Effector memory CD8-positive, alpha-beta T cell (primary cell): ENCODE results near the gene AUTS2.
A peak's percentile ranks its signal among the peaks of the same experiment; 100 is the strongest.

Experiments used
- ATAC-seq: fragments of 150-1000 bp; cut with Tn5 transposase; replicated peaks from 2 replicates; pipeline ENCODE4 v1.10.0; 2021; ENCODE audit warnings: mild to moderate bottlenecking, moderate library complexity
- DNase-seq, 3 experiments: peaks; one replicate each; pipeline ENCODE4 v3.0.0; 2021
- H3K27ac Mint-ChIP-seq, 2 donors: one replicate each; pipeline ENCODE4 v1.8.0; 2022; ENCODE audit warnings: mild to moderate bottlenecking in 2 of 2, mixed read lengths in 2 of 2, moderate library complexity in 2 of 2
- H3K27me3 Mint-ChIP-seq, 2 donors: one replicate each; pipeline ENCODE4 v1.8.0; 2022; ENCODE audit warnings: mixed read lengths in 2 of 2
- H3K36me3 Mint-ChIP-seq: one replicate; pipeline ENCODE4 v1.8.0; 2022; ENCODE audit warnings: mild to moderate bottlenecking, moderate library complexity, mixed read lengths; ENCODE audit not compliant: insufficient read depth
- H3K4me1 Mint-ChIP-seq, 2 donors: one replicate each; pipeline ENCODE4 v1.8.0; 2022; ENCODE audit warnings: low read depth in 2 of 2, mixed read lengths in 2 of 2
- H3K4me3 Mint-ChIP-seq, 2 donors: one replicate each; pipeline ENCODE4 v1.8.0; 2022; ENCODE audit warnings: mild to moderate bottlenecking in 2 of 2, mixed read lengths in 2 of 2, moderate library complexity in 2 of 2
- H3K9me3 Mint-ChIP-seq, 2 donors: one replicate each; pipeline ENCODE4 v1.8.0; 2022; ENCODE audit warnings: mixed read lengths in 2 of 2

The AUTS2 gene

GRCh38 chr7:69803699-69804516 is 205.6 kb downstream of the AUTS2 start:
- Mint-ChIP-seq H3K27me3 (no peaks in the 10 kb centered on the region), H3K36me3 (no peaks in the 10 kb centered on the region), H3K27ac (peak overlapping the region; percentile 41 to 62), H3K9me3 (no peaks in the 10 kb centered on the region), H3K4me1 (peaks cover 3 to 15% of the 10 kb centered on the region in 2 donors), H3K4me3 (peak overlapping the region in 1 of 2 donors; percentile 30)
- DNase-seq (peak in 1 of 3 experiments; percentile 3), ATAC-seq (peak; percentile 71)

GRCh38 chr7:69804962-69805361 is 206.7 kb downstream of the AUTS2 start:
- H3K4me1 Mint-ChIP-seq: peaks cover 3 to 15% of the 10 kb centered on the region in 2 donors
- ATAC-seq (no peak), DNase-seq (no peak)
- H3K9me3 Mint-ChIP-seq: no peaks in the 10 kb centered on the region
- peak overlapping the region in 1 of 2 donors; percentile 30 for H3K4me3 Mint-ChIP-seq
- peak overlapping the region in 1 of 2 donors; percentile 62 for H3K27ac Mint-ChIP-seq
- peaks cover 0 to 6% of the 10 kb centered on the region in 2 donors for H3K27me3 Mint-ChIP-seq
- no peaks in the 10 kb centered on the region for H3K36me3 Mint-ChIP-seq

- no peak overlapping the region for H3K4me3 Mint-ChIP-seq
- no peaks in the 10 kb centered on the region for H3K36me3 Mint-ChIP-seq
- DNase-seq (no peak), ATAC-seq (no peak)
- peaks cover 3 to 15% of the 10 kb centered on the region in 2 donors for H3K4me1 Mint-ChIP-seq
- no peaks in the 10 kb centered on the region for H3K9me3 Mint-ChIP-seq
- H3K27me3 Mint-ChIP-seq: peaks cover 0 to 17% of the 10 kb centered on the region in 2 donors
- H3K27ac Mint-ChIP-seq: peak overlapping the region in 1 of 2 donors; percentile 35
Observed at GRCh38 chr7:69808391-69808790, 210.1 kb downstream of the AUTS2 start.

GRCh38 chr7:69811476-69812308 is 213.4 kb downstream of the AUTS2 start:
- Mint-ChIP-seq H3K4me3 (no peak overlapping the region), H3K9me3 (no peaks in the 10 kb centered on the region), H3K36me3 (no peaks in the 10 kb centered on the region), H3K27me3 (peaks cover 0 to 17% of the 10 kb centered on the region in 2 donors), H3K4me1 (no peaks in the 10 kb centered on the region), H3K27ac (no peak overlapping the region)
- DNase-seq: no peak
- ATAC-seq: no peak

- DNase-seq: no peak
- no peak for ATAC-seq
- H3K9me3 Mint-ChIP-seq: no peaks in the 10 kb centered on the region
- no peak overlapping the region for H3K27ac Mint-ChIP-seq
- peaks cover 0 to 17% of the 10 kb centered on the region in 2 donors for H3K27me3 Mint-ChIP-seq
- H3K36me3 Mint-ChIP-seq: no peaks in the 10 kb centered on the region
- no peak overlapping the region for H3K4me3 Mint-ChIP-seq
- peaks cover 0 to 2% of the 10 kb centered on the region in 2 donors for H3K4me1 Mint-ChIP-seq
Observed at GRCh38 chr7:69812756-69813155, 214.5 kb downstream of the AUTS2 start.

- no peak overlapping the region for H3K27ac Mint-ChIP-seq
- no peak for ATAC-seq
- no peak for DNase-seq
- no peaks in the 10 kb centered on the region for H3K9me3 Mint-ChIP-seq
- peaks cover 0 to 2% of the 10 kb centered on the region in 2 donors for H3K4me1 Mint-ChIP-seq
- H3K36me3 Mint-ChIP-seq: no peaks in the 10 kb centered on the region
- H3K27me3 Mint-ChIP-seq: peaks cover 0 to 17% of the 10 kb centered on the region in 2 donors
- H3K4me3 Mint-ChIP-seq: no peak overlapping the region
Observed at GRCh38 chr7:69813637-69814240, 215.5 kb downstream of the AUTS2 start.

- H3K9me3 Mint-ChIP-seq: no peaks in the 10 kb centered on the region
- peaks cover 0 to 2% of the 10 kb centered on the region in 2 donors for H3K4me1 Mint-ChIP-seq
- peaks cover 0 to 16% of the 10 kb centered on the region in 2 donors for H3K27me3 Mint-ChIP-seq
- no peak overlapping the region for H3K4me3 Mint-ChIP-seq
- DNase-seq (no peak), ATAC-seq (no peak)
- H3K36me3 Mint-ChIP-seq: no peaks in the 10 kb centered on the region
- H3K27ac Mint-ChIP-seq: no peak overlapping the region
Observed at GRCh38 chr7:69814421-69814962, 216.2 kb downstream of the AUTS2 start.

GRCh38 chr7:69816501-69816900 is 218.2 kb downstream of the AUTS2 start:
- Mint-ChIP-seq H3K4me3 (no peak overlapping the region), H3K27me3 (peaks cover 0 to 14% of the 10 kb centered on the region in 2 donors), H3K9me3 (no peaks in the 10 kb centered on the region), H3K36me3 (no peaks in the 10 kb centered on the region), H3K27ac (no peak overlapping the region), H3K4me1 (peaks cover 0 to 2% of the 10 kb centered on the region in 2 donors)
- no peak for DNase-seq
- no peak for ATAC-seq

- H3K4me1 Mint-ChIP-seq: peaks cover 0 to 2% of the 10 kb centered on the region in 2 donors
- DNase-seq (no peak), ATAC-seq (no peak)
- no peak overlapping the region for H3K4me3 Mint-ChIP-seq
- no peaks in the 10 kb centered on the region for H3K36me3 Mint-ChIP-seq
- no peak overlapping the region for H3K27ac Mint-ChIP-seq
- peaks cover 0 to 9% of the 10 kb centered on the region in 2 donors for H3K27me3 Mint-ChIP-seq
- H3K9me3 Mint-ChIP-seq: no peaks in the 10 kb centered on the region
Observed at GRCh38 chr7:69817121-69817520, 218.8 kb downstream of the AUTS2 start.

GRCh38 chr7:69817841-69818635 is 219.8 kb downstream of the AUTS2 start:
- Mint-ChIP-seq H3K36me3 (no peaks in the 10 kb centered on the region), H3K4me3 (no peak overlapping the region), H3K27ac (no peak overlapping the region), H3K27me3 (peaks cover 0 to 9% of the 10 kb centered on the region in 2 donors), H3K9me3 (no peaks in the 10 kb centered on the region), H3K4me1 (peaks cover 0 to 2% of the 10 kb centered on the region in 2 donors)
- ATAC-seq (no peak), DNase-seq (no peak)

- Mint-ChIP-seq H3K4me1 (peaks cover 3 to 4% of the 10 kb centered on the region in 2 donors), H3K27me3 (peaks cover 0 to 9% of the 10 kb centered on the region in 2 donors), H3K27ac (no peak overlapping the region), H3K9me3 (no peaks in the 10 kb centered on the region), H3K4me3 (no peak overlapping the region), H3K36me3 (no peaks in the 10 kb centered on the region)
- DNase-seq (no peak), ATAC-seq (no peak)
Observed at GRCh38 chr7:69818636-69819332, 220.5 kb downstream of the AUTS2 start.

GRCh38 chr7:69819333-69819705 is 221.0 kb downstream of the AUTS2 start:
- ATAC-seq (no peak), DNase-seq (no peak)
- H3K27me3 Mint-ChIP-seq: peaks cover 0 to 9% of the 10 kb centered on the region in 2 donors
- peaks cover 3 to 6% of the 10 kb centered on the region in 2 donors for H3K4me1 Mint-ChIP-seq
- no peak overlapping the region for H3K4me3 Mint-ChIP-seq
- H3K36me3 Mint-ChIP-seq: no peaks in the 10 kb centered on the region
- no peaks in the 10 kb centered on the region for H3K9me3 Mint-ChIP-seq
- H3K27ac Mint-ChIP-seq: no peak overlapping the region
